NB4 (cell line): Measurements from ENCODE around the gene PHF21B.
"Not testable (repeated sequence)": the region's sequence is repeated elsewhere in the genome, so short reads cannot be mapped to it uniquely, and the experiment has no call there.

ENCODE experiments used
- CTCF ChIP-seq: IDR thresholded peaks from one replicate; pipeline ENCODE4 v1.5.1; 2012; ENCODE audit warnings: low read depth, low read length
- MAX ChIP-seq: IDR thresholded peaks from 2 replicates; pipeline ENCODE4 v1.6.1; 2011; ENCODE audit warnings: low read depth, low read length
- MYC ChIP-seq: IDR thresholded peaks from 2 replicates; pipeline ENCODE4 v1.6.1; 2011; ENCODE audit warnings: low read depth, low read length
- POLR2A ChIP-seq: IDR thresholded peaks from 2 replicates; pipeline ENCODE4 v1.6.1; 2011; ENCODE audit warnings: mild to moderate bottlenecking; ENCODE audit not compliant: insufficient read length; ENCODE audit errors: extremely low read depth

- TF ChIP-seq POLR2A, CTCF, MYC, MAX: not testable (repeated sequence)
Measured at GRCh38 chr22:45052665-45053064, 42.9 kb upstream of the PHF21B start.
